Measurements from ENCODE around the gene AKAP13. TPM values are rescaled to one million over a fixed set of nuclear protein-coding genes. Genes with fewer than 3 reads are reported as not detected.

The AKAP13 gene
- polyA plus RNA-seq, 1 donor from 2014 or later = 10.0 TPM

DNA sequence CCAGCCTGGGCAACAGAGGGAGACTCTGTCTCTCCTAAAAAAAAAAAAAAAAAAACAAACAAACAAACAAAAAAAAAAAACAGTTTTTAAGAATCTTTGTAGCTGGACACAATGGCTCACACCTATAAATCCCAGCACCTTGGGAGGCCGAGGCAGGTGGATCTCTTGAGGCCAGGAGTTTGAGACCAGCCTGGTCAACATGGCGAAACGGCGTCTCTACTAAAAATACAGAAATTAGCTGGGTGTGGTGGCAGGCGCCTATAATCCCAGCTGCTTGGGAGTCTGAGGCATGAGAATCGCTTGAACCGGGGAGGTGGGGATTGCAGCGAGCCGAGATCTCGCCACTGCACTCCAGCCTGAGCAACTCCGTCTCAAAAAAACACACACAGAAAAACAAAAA, 361.3 kb downstream of the AKAP13 start:
- no peak overlapping the region for H3K9ac ChIP-seq (ENCODE audit: low read length)
- no peaks in the 10 kb centered on the region for H3K27me3 ChIP-seq (ENCODE audit: insufficient read depth, low read depth, low read length)
- TF ChIP-seq POLR2AphosphoS5 (IDR thresholded peaks at IDR 0.05) (no peak), EZH2 (IDR thresholded peaks at IDR 0.05; ENCODE audit: borderline replicate concordance, insufficient read depth, low read length, poor library complexity, severe bottlenecking) (no peak), RAD21 (conservative IDR thresholded peaks at IDR 0.05) (no peak), TAF1 (IDR thresholded peaks at IDR 0.05; ENCODE audit: low read depth) (no peak), REST (IDR thresholded peaks at IDR 0.05; ENCODE audit: borderline replicate concordance) (no peak), MXI1 (conservative IDR thresholded peaks at IDR 0.05; ENCODE audit: poor library complexity, severe bottlenecking) (no peak), EP300 (conservative IDR thresholded peaks at IDR 0.05; ENCODE audit: poor library complexity, severe bottlenecking) (no peak), SMC3 (conservative IDR thresholded peaks at IDR 0.05; ENCODE audit: poor library complexity) (no peak)
- TF ChIP-seq, protein P1, sequence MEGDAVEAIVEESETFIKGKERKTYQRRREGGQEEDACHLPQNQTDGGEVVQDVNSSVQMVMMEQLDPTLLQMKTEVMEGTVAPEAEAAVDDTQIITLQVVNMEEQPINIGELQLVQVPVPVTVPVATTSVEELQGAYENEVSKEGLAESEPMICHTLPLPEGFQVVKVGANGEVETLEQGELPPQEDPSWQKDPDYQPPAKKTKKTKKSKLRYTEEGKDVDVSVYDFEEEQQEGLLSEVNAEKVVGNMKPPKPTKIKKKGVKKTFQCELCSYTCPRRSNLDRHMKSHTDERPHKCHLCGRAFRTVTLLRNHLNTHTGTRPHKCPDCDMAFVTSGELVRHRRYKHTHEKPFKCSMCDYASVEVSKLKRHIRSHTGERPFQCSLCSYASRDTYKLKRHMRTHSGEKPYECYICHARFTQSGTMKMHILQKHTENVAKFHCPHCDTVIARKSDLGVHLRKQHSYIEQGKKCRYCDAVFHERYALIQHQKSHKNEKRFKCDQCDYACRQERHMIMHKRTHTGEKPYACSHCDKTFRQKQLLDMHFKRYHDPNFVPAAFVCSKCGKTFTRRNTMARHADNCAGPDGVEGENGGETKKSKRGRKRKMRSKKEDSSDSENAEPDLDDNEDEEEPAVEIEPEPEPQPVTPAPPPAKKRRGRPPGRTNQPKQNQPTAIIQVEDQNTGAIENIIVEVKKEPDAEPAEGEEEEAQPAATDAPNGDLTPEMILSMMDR (IDR thresholded peaks at IDR 0.05; ENCODE audit: poor library complexity, severe bottlenecking) = no peak
- H3K36me3 ChIP-seq (ENCODE audit: insufficient read depth, low read length) = no peaks in the 10 kb centered on the region
- no peaks in the 10 kb centered on the region for H3K79me2 ChIP-seq (replicated peaks; ENCODE audit: insufficient read depth, low read length)
- H3K4me3 ChIP-seq (ENCODE audit: low read length) = no peak overlapping the region
- H3K4me2 ChIP-seq (ENCODE audit: low read length) = no peak overlapping the region
- no peak overlapping the region for H3K27ac ChIP-seq (ENCODE audit: low read length)
- no peak overlapping the region for H2AFZ ChIP-seq (ENCODE audit: low read depth, low read length)
- no peaks in the 10 kb centered on the region for H4K20me1 ChIP-seq (ENCODE audit: insufficient read depth)
- H3F3A ChIP-seq (ENCODE audit: insufficient read depth, low read length, poor library complexity, severe bottlenecking) = no peaks in the 10 kb centered on the region
- no peaks in the 10 kb centered on the region for H3K9me3 ChIP-seq (ENCODE audit: low read length)
- H3K9me2 ChIP-seq (ENCODE audit: insufficient read depth, low read length) = no peaks in the 10 kb centered on the region

DNA sequence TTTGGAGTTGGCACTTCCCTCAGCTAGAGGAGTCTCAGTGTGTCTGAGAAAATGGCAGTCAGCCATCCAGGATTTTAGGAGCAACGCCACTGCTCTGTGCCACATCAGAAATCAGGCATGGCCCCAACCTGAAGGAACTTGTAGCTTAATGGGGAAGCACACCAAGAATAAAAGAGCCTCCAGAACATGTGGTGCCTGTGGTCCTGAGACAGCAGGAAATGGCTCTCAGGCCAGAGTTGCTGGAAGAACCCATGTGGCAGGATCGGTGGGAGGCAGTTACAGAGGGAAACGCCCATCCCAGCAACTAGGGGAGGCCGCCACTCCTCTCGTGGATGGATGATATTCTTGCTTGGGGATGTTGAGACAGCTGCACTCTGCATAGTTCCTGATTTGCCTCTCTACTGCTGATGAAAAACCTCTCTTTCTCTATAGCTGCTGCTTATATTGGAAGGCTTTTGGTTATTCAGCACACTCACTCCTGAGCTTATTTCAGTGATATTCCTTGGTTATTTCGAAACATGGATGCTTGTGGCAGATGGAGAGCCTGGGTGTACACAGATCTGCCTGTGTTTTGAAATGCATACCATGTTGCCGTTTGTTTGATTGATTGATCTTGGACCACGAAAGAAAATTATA, 361.9 kb downstream of the AKAP13 start:
- Histone ChIP-seq H2AFZ (ENCODE audit: low read depth, low read length) (no peak overlapping the region), H3K4me3 (ENCODE audit: low read length) (no peak overlapping the region), H3K4me2 (ENCODE audit: low read length) (no peak overlapping the region), H3K27ac (ENCODE audit: low read length) (no peak overlapping the region), H3F3A (ENCODE audit: insufficient read depth, low read length, poor library complexity, severe bottlenecking) (no peaks in the 10 kb centered on the region), H4K20me1 (ENCODE audit: insufficient read depth) (no peaks in the 10 kb centered on the region), H3K79me2 (replicated peaks; ENCODE audit: insufficient read depth, low read length) (no peaks in the 10 kb centered on the region), H3K9ac (ENCODE audit: low read length) (no peak overlapping the region), H3K36me3 (ENCODE audit: insufficient read depth, low read length) (no peaks in the 10 kb centered on the region), H3K9me2 (ENCODE audit: insufficient read depth, low read length) (no peaks in the 10 kb centered on the region), H3K9me3 (ENCODE audit: low read length) (no peaks in the 10 kb centered on the region), H3K27me3 (ENCODE audit: insufficient read depth, low read depth, low read length) (no peaks in the 10 kb centered on the region)
- TF ChIP-seq POLR2AphosphoS5 (IDR thresholded peaks at IDR 0.05) (no peak), SMC3 (conservative IDR thresholded peaks at IDR 0.05; ENCODE audit: poor library complexity) (no peak), EZH2 (IDR thresholded peaks at IDR 0.05; ENCODE audit: borderline replicate concordance, insufficient read depth, low read length, poor library complexity, severe bottlenecking) (no peak), EP300 (conservative IDR thresholded peaks at IDR 0.05; ENCODE audit: poor library complexity, severe bottlenecking) (no peak), TAF1 (IDR thresholded peaks at IDR 0.05; ENCODE audit: low read depth) (no peak), MXI1 (conservative IDR thresholded peaks at IDR 0.05; ENCODE audit: poor library complexity, severe bottlenecking) (no peak), RAD21 (conservative IDR thresholded peaks at IDR 0.05) (no peak), REST (IDR thresholded peaks at IDR 0.05; ENCODE audit: borderline replicate concordance) (no peak)
- TF ChIP-seq, protein P1 (IDR thresholded peaks at IDR 0.05; ENCODE audit: poor library complexity, severe bottlenecking) = no peak

Measured in neural cell (in vitro differentiated cells).